Vagina (tissue), 2 donors: Measurements from ENCODE around the gene FAM240B.

Experiments used
- CTCF ChIP-seq, 3 experiments: fragments of 450-650 bp in 2 of 3; fragments of 200-600 bp in 1 of 3; sonication (generic) in 1 of 3; IDR thresholded peaks; one replicate each; pipeline ENCODE4 v1.5.1; 2017 to 2019; ENCODE audit warnings: antibody characterized with exemption in 3 of 3, mild to moderate bottlenecking in 2 of 3, moderate library complexity in 2 of 3
- POLR2A ChIP-seq, 2 donors: fragments of 450-650 bp; IDR thresholded peaks; one replicate each; pipeline ENCODE4 v1.6.1; 2017; ENCODE audit warnings: antibody characterized with exemption in 2 of 2, mild to moderate bottlenecking in 2 of 2, moderate library complexity in 2 of 2
- POLR2AphosphoS5 ChIP-seq, 2 donors: sonication (generic); formaldehyde crosslinking; IDR thresholded peaks; one replicate each; pipeline ENCODE4 v1.9.0; 2017; ENCODE audit warnings: antibody characterized with exemption in 2 of 2, mild to moderate bottlenecking in 2 of 2, low read depth in 1 of 2; ENCODE audit not compliant: insufficient read depth in 1 of 2

- TF ChIP-seq POLR2A (IDR thresholded peaks at IDR 0.05) (no peak), CTCF (IDR thresholded peaks at IDR 0.05) (no peak), POLR2AphosphoS5 (IDR thresholded peaks at IDR 0.05; ENCODE audit: insufficient read depth in 1 of 2, low read depth in 1 of 2) (no peak)
Measured at GRCh38 chr9:38732885-38733284, 13.0 kb upstream of the FAM240B start.
